ENCODE data around the gene NACAD. TPM values are rescaled to one million over a fixed set of nuclear protein-coding genes. Genes with fewer than 3 reads are reported as not detected.

The NACAD gene
- total and polyA plus RNA-seq, 2 of the 4 experiments (the other 2 are of a cell fraction): 0.54 to 2.2 TPM

DNA sequence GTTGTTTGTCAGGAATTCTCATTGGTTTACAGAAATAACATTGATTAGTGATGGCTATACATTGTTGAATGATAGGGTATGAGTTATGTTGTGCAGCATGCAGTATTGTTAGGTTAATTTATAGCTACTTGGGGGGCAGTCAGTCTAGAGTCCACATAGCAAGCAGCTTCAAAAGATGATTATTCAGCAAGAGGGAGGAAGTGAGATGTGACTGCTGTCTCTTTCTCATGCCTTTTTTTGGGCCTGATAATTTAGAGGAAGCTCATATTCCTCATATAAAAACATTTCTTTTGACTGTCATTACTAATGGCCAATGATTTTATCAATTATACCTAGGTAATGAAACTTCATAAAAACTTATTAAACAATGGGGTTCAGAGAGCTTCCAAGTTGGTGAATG is 26.2 kb upstream of the NACAD start:
- TF ChIP-seq POLR2A (IDR thresholded peaks at IDR 0.05; ENCODE audit: low read depth, low read length) (no peak), SMC3 (IDR thresholded peaks at IDR 0.05; ENCODE audit: low read depth, low read length) (no peak), BHLHE40 (IDR thresholded peaks at IDR 0.05; ENCODE audit: low read depth, low read length) (no peak), CHD1 (IDR thresholded peaks at IDR 0.05; ENCODE audit: low read depth, low read length) (no peak), MAFK (IDR thresholded peaks at IDR 0.05; ENCODE audit: low read depth, low read length) (no peak), RAD21 (IDR thresholded peaks at IDR 0.05; ENCODE audit: low read length) (no peak), RFX5 (IDR thresholded peaks at IDR 0.05; ENCODE audit: low read depth, low read length) (no peak), NFE2L2 (IDR thresholded peaks at IDR 0.05; ENCODE audit: low read depth, low read length) (no peak), MAZ (IDR thresholded peaks at IDR 0.05; ENCODE audit: borderline replicate concordance, low read depth, low read length) (no peak), CEBPB (IDR thresholded peaks at IDR 0.05; ENCODE audit: low read depth, low read length) (no peak), RCOR1 (IDR thresholded peaks at IDR 0.05; ENCODE audit: insufficient replicate concordance, low read length) (no peak)
- TF ChIP-seq, protein P1, sequence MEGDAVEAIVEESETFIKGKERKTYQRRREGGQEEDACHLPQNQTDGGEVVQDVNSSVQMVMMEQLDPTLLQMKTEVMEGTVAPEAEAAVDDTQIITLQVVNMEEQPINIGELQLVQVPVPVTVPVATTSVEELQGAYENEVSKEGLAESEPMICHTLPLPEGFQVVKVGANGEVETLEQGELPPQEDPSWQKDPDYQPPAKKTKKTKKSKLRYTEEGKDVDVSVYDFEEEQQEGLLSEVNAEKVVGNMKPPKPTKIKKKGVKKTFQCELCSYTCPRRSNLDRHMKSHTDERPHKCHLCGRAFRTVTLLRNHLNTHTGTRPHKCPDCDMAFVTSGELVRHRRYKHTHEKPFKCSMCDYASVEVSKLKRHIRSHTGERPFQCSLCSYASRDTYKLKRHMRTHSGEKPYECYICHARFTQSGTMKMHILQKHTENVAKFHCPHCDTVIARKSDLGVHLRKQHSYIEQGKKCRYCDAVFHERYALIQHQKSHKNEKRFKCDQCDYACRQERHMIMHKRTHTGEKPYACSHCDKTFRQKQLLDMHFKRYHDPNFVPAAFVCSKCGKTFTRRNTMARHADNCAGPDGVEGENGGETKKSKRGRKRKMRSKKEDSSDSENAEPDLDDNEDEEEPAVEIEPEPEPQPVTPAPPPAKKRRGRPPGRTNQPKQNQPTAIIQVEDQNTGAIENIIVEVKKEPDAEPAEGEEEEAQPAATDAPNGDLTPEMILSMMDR (conservative IDR thresholded peaks at IDR 0.05; ENCODE audit: low read depth, low read length): no peak
- H3K56ac ChIP-seq (ENCODE audit: extremely low read depth, insufficient read depth, low read length): no peak overlapping the region
- no peak overlapping the region for H3K14ac ChIP-seq (replicated peaks; ENCODE audit: low read depth, low read length)
- H2BK20ac ChIP-seq (ENCODE audit: low read depth, low read length): no peak overlapping the region
- no peak overlapping the region for H3K23ac ChIP-seq (ENCODE audit: low read depth, low read length)
- no peak overlapping the region for H3K18ac ChIP-seq (ENCODE audit: low read depth, low read length)
- H3K9ac ChIP-seq (ENCODE audit: low read depth, low read length): no peak overlapping the region
- DNase-seq (no peak), ATAC-seq (ENCODE audit: low read depth) (no peak)
- H3K9me1 ChIP-seq (ENCODE audit: insufficient read depth, low read length): no peaks in the 10 kb centered on the region
- H2AK9ac ChIP-seq (replicated peaks; ENCODE audit: low read depth, low read length, poor library complexity): no peak overlapping the region
- no peak overlapping the region for H4K5ac ChIP-seq (ENCODE audit: low read depth, low read length)
- no peaks in the 10 kb centered on the region for H4K20me1 ChIP-seq (ENCODE audit: insufficient read depth, low read length)
- no peak overlapping the region for H2AK5ac ChIP-seq (ENCODE audit: low read depth, low read length)
- ChIA-PET POLR2A (ENCODE audit: unreplicated experiment) (no interaction called here), CTCF (interaction anchor here (0.5 to 1.0 kb wide), 2 partner anchors 21 to 757 kb away, joined by 3 read pairs; no protein-coding TSS in a partner anchor)
- peaks cover 19% of the 10 kb centered on the region for H3K27me3 ChIP-seq (ENCODE audit: control insufficient read depth, insufficient read depth, low read length)
- H3K36me3 ChIP-seq (ENCODE audit: control insufficient read depth, insufficient read depth, low read length): no peaks in the 10 kb centered on the region
- H2BK120ac ChIP-seq (ENCODE audit: low read depth, low read length): no peak overlapping the region
- intact Hi-C loops (cut with micrococcal nuclease): loop anchor here (5.0 kb wide), 1 partner anchor 233 kb away; no protein-coding TSS in a partner anchor
- no TSS peak for BruUV-seq (replicated peaks)
- H2AFZ ChIP-seq (replicated peaks; ENCODE audit: low read length, poor library complexity): no peak overlapping the region
- H3K9me3 ChIP-seq (ENCODE audit: control insufficient read depth, insufficient read depth, low read length): no peaks in the 10 kb centered on the region
- H3K4ac ChIP-seq (ENCODE audit: low read depth, low read length): no peak overlapping the region
- H3K79me1 ChIP-seq (ENCODE audit: low read depth in 1 of 2, low read length in 2 of 2): peaks cover 7 to 14% of the 10 kb centered on the region in 2 experiments; a peak in 2 of 4 replicates
- dilution Hi-C loops (cut with HindIII; ENCODE audit: low sequenced_read_pairs, unreplicated experiment): no loop called here
- no peak overlapping the region for H4K91ac ChIP-seq (ENCODE audit: insufficient read depth, low read depth, low read length)
- no peak overlapping the region for H4K8ac ChIP-seq (ENCODE audit: low read depth in 2 of 2, low read length in 2 of 2)
- no peak overlapping the region for H3K27ac ChIP-seq (ENCODE audit: insufficient read depth, low read length)
- H3K4me3 ChIP-seq (ENCODE audit: insufficient read depth, low read depth, low read length): no peak overlapping the region
- in situ Hi-C loops (cut with MboI; ENCODE audit: low sequenced_read_pairs): no loop called here
- H3K4me2 ChIP-seq (ENCODE audit: low read depth, low read length): no peak overlapping the region
- H2BK5ac ChIP-seq (ENCODE audit: low read depth, low read length, poor library complexity, severe bottlenecking): no peak overlapping the region
- no peaks in the 10 kb centered on the region for H3K4me1 ChIP-seq (ENCODE audit: control insufficient read depth, insufficient read depth, low read length)
- H2BK15ac ChIP-seq (ENCODE audit: low read depth, low read length): no peak overlapping the region
